Measurements from ENCODE around the gene TCF4.

Gene TCF4

GRCh38 chr18:55585065-55585919, 2.7 kb downstream of the TCF4 start:
- no peak for DNase-seq

DNA sequence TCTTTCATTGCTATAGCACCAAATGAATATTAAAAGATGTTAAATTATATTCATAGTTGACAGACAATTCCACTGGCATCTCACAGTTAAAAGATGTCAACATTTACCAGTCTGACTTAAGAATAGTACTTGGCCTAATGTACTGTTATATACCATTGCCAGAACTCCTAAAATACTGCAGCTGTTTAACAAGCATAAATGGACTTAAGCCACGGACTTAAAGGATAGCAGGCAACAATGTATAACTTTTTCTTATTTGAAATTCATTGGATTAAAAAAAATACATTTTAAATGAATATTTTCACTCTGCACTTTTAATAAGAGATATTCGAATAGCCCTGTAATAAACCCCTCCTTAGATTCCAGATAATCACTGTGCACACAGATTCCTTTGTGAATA, 3.8 kb downstream of the TCF4 start:
- no peak for DNase-seq

DNA sequence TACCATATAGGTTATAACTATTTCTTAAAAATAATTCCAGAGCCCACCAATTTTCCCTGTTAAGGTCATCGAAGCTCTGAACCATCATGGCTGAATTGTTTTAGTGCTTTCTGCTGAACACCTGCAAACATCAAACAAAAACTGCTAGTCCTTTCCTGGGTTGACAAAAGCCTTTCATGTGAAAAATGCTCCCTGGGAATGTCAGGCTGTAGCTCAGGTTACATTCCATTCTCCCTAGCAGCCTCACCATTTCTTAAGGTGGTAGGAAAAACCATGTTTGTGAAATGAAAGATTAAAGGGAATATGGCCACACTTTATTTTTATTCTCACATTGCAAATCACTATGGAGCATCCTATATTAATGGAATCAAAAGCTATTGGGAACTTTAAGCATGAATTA, 5.7 kb downstream of the TCF4 start:
- DNase-seq: no peak

GRCh38 chr18:55579501-55580270, 8.3 kb downstream of the TCF4 start:
- no peak for DNase-seq

DNA sequence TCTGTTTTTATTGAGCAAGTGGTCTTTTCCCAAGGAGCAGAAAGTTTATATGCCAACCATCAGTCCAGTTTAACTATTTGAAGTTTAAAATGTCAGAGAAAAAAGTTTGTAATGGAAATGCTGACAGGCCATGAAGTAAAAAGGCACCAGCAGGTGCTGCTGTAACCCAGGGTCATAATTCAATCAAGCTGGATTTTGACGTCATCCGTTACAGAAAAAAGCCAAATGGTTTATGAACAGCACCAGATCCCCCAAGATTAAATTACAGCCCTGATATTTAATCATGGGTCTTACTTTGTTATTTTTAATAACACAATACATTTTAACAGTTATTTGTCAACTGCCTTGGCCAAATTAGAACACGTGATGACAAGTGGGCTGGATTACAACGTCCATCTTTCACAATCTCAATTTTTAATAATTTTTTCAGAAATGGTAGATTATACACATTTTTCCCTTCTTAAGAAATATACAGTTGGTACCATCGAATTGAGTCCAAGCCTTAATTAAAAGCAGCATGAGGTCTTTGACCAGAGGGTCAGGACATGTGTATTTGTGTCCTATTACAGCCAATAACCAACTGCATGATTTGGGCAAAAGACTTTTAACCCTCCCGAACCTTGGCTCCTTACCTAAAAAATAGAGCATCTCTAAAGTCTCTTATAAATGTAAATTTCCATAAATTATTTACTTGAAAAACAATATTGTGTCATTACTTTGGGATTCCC, 10.0 kb downstream of the TCF4 start:
- no peak for DNase-seq

- DNase-seq: no peak
Measured at GRCh38 chr18:55576001-55576400, 12.0 kb downstream of the TCF4 start.

- no peak for DNase-seq
Measured at GRCh38 chr18:55575066-55575465, 12.9 kb downstream of the TCF4 start.

- DNase-seq: no peak
Measured at GRCh38 chr18:55573386-55573785, 14.6 kb downstream of the TCF4 start.

DNA sequence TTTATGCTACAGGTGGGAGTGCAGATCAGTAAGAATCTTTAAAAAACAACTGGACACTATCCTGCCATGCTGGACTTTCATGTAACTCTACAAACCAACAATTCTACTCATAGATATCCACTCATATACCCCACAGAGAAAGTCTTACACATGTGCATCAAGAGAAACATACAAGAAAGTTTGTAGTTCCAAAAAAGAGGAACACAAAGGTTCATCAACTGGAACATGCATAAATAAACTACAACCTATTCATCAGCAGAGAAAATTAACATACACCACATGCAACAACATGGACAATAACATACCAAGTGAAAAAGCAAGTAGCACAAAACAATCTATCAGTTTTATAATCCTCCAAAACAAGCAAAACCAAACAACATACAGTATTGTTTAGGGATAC, 17.0 kb downstream of the TCF4 start:
- no peak for DNase-seq

- no peak for DNase-seq
Measured at GRCh38 chr18:55566456-55566935, 21.5 kb downstream of the TCF4 start.

DNA sequence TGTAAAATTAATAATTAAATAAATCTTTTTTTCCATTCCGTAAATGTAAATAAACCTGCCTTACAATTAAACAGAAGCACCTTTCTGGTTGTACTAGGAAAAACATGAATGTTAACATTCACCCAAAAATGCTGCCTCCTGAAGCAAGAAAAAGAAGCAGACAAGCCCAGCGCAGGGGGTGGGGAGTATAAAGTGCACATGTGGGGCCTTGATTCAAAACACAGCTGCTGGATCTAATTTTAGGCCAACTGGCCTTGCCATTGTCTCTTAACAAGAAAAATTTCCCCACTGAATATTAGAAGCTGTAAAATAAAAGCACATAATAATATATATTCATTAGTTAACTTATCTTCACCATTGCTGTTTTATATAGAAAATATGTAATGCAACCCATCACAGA, 28.3 kb downstream of the TCF4 start:
- no peak for DNase-seq

DNA sequence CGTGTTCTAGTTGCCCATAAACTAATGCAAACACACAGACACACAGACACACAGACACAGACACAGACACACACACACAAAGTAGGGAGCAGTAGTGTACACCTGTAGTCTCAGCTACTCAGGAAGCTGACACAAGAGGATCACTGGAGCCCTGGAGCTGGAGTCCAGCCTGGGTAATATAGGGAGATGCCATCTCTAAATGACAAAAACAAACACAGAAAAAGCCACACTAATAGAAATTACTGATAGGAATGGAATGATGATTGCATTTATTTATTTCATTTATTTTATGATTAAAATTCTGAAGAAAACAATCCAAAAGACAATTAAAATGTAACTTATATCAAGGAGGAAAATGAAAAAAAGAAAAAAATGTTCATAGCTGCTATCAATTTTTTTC, 30.8 kb downstream of the TCF4 start:
- DNase-seq: no peak

DNA sequence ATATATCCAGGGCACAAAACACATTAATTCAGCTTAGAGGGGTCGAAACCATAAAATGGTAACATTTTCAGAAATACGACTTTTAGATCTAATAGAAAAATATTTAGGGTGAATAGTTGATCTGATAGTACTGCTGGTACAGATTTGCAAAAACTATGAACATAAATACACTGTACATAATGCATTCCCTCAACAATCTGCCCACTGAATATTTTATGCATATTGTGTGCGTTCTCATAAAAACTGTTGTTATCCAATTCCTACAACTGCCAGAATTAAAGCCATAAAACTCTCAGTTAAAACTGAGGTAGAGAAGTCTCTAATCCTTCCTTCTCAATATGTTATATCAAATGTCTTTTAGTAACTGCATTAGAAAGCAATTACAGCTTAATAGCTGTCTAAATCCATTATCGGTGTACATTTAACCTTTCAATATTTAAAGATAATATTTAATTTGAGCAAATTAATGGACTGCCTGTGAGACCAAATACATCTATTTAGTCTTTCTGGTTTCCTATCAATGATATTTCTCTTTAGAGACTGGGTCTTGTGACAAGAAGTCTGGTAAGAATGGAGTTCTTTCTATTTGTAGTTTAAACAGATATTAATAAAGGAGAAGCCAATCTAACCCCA, 32.5 kb downstream of the TCF4 start:
- DNase-seq: no peak

DNA sequence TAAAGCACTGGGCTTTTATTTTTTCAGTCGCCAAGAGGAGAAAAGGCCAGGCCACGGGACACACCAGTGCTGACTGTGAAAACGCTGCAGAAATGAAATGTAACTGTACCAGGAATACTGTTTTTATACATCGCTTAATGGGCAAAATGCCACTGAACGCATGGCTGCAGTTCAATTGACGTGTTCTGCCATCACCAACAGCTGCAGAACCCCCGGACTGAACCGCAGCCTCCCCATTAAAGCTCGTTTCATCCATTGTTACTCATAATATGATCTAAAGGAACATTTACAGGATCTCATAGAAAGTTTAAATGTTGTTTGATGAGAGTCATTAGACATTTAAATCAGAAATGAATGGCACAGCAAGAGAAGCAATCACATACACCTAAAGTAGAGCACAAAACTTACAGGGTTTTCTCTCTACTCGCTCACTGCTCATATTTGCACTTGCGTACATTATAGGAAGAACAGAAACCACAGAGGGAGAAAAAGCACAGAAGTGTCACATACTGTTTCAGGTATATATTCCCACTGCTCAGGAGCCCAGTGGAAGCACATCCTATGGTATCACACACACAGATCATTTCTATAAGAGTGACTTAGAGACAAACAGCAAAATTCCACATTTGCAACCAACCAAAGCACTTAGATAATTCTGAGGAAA, 35.3 kb downstream of the TCF4 start:
- no peak for DNase-seq

GRCh38 chr18:55551227-55551626, 36.8 kb downstream of the TCF4 start:
- no peak for DNase-seq

DNA sequence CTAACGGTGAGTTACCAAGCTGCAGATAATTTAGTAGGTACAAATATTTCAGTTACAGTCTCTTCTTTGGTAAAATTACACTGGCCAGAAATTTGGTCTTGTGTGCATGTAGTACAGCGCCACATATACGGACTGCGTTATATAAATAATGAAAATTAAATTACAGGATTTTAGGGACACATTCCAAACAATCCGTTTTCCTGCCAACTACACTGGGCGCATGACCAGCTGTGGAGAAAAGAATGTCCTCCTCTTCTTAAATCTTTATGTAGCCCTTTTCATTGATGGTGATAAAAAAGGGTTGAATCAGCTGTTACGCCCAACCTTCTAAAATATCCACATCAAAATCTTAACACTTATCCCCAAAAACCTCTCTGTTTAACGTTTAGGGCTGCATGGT, 37.5 kb downstream of the TCF4 start:
- DNase-seq: no peak

GRCh38 chr18:55549474-55550104, 38.4 kb downstream of the TCF4 start:
- no peak for DNase-seq

DNA sequence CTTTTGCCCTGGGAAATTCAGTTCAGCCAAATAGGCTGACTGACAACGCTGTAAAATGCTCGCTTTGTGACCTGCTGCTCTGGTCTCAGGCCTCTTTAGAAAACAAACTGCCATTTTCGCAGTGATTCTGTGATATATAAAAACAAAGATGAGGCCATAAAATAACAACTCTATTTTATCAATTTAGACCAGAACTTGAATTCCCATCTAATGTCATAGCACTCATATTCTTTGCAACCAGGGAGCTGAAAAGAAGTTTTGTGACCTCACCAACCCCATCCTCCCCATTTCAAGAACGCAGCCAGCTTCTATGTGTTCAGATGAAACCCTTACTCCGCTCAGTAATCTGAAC, 40.3 kb downstream of the TCF4 start:
- no peak for DNase-seq

DNA sequence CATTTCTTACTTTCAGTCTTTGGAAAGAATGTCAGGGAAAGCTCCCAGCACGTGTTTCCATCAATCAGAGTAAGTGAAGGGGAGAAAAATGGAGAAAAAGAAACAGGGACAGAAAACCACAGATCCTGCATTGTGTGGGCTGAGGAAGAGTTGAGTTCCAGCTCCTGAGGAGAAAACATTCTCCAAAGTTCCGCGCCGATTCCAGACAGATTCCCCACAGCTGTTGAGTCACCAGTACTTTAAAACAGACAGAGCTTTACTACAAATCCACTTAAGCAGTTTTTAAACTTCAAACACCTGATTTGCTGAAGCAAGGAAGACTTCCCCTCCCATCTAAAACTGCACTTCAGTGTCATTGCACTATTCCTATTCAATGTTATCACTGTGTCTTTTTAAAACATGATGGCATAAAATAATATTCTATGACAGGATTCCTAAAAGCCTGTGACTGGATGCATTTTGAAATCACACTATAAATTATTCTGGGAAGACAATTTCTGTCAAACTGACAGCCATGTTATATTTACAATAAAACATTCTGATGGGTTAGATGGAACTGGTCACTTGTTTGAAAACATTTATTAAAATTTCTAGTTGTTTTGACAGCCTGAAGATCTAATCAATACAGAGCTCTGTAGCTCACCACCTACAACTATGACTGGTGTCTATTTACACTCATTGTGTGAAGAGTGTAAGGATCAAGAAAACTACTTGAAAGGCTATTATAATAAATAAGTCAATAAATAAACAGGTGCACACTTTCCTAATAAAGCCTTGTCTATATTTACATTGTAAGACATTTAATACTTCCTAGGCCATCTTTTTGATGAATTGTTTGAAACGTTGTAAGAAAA, 40.9 kb downstream of the TCF4 start:
- DNase-seq: no peak

DNA sequence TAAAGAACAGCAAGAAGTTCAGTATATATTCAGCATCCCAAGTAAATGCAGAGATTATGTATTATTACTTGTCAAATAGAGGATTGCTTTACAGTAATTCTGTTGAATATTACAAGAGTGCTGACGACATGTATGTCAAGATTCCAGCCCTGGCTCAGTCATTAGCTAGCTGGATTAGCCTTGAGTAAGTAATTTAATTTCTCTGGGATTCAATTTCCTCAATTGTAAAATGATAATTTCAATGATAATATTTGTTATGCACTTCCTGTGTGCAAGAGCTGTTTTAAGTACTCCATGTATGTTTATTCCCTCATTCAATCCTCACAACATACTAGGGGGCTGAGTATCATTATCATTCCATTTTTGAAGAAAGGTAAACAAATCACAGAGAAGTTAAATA, 44.0 kb downstream of the TCF4 start:
- no peak for DNase-seq

DNA sequence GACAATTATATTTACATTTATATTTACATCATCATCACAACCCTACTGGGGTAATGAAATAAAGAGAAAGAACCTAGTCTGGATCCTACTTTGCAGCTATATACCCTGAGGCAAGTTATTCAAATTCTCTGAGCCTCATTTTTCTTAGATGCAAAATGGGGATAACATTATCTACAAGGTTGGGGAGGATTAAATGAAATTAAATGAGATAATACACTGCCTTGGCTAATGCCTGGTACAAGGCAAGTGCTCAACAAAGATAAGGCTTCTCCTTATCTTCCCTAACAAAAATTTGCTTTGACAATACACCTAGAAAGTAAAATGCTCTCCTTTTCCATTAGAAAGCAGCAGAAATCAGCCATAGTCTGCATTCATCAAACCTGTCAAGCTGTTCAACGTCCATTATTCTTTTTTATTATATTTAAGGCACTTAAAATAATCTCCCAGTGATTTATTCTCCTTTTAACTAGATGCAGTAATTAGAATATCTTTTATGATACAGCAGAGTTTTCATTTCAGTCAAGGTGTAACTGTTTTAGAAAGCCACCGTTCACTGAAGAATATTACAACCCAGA, 44.8 kb downstream of the TCF4 start:
- no peak for DNase-seq

All from activated gamma-delta T cell treated with Interleukin-2 at 50 U/mL for 16 hours (primary cell).